Activated naive CD8-positive, alpha-beta T cell treated with anti-CD3 and anti-CD28 coated beads, Interleukin-2, amount 10 ng/mL, durations not matched to agents 7 days and 5 days (primary cell): ENCODE measurements around the gene ARSA. TPM values are rescaled to one million over a fixed set of nuclear protein-coding genes. Genes with fewer than 3 reads are reported as not detected.
A peak's percentile ranks its signal among the peaks of the same experiment; 100 is the strongest.

Experiments used
- ATAC-seq: fragments of 150-1000 bp; cut with Tn5 transposase; one replicate; pipeline ENCODE4 v1.10.0; 2021; ENCODE audit warnings: low read depth, moderate library complexity
- POLR2A ChIA-PET: fragments of 350-600 bp; sonication (Branson Sonifier 250); formaldehyde crosslinking; loops from one replicate; lab custom pipeline; 2021; ENCODE audit warnings: antibody characterized with exemption; lab: Charles Lee
- DNase-seq: peaks from one replicate; pipeline ENCODE4 v3.0.0; 2021
- H3K27ac Mint-ChIP-seq: one replicate; pipeline ENCODE4 v1.8.0; 2022; ENCODE audit warnings: mild to moderate bottlenecking, mixed read lengths
- H3K27me3 Mint-ChIP-seq: one replicate; pipeline ENCODE4 v1.8.0; 2022; ENCODE audit warnings: mild to moderate bottlenecking, moderate library complexity, mixed read lengths
- H3K36me3 Mint-ChIP-seq: one replicate; pipeline ENCODE4 v1.8.0; 2021; ENCODE audit warnings: mild to moderate bottlenecking, mixed read lengths
- H3K4me1 Mint-ChIP-seq: one replicate; pipeline ENCODE4 v1.8.0; 2021; ENCODE audit warnings: mixed read lengths
- H3K4me3 Mint-ChIP-seq: one replicate; pipeline ENCODE4 v1.8.0; 2022; ENCODE audit warnings: mild to moderate bottlenecking, moderate library complexity, mixed read lengths
- H3K9me3 Mint-ChIP-seq: one replicate; pipeline ENCODE4 v1.8.0; 2021; ENCODE audit warnings: mixed read lengths
- total RNA-seq, 2 experiments: library from RNA; stranded (reverse); gene quantifications; one replicate each; pipeline ENCODE4 v1.2.3, GENCODE V29; 2021

Gene ARSA
- total RNA-seq, 2 experiments from 2014 or later = 65.2 to 65.4 TPM

- DNase-seq (no peak), ATAC-seq (no peak)
- Mint-ChIP-seq H3K27me3 (peaks cover 47% of the 10 kb centered on the region), H3K36me3 (no peaks in the 10 kb centered on the region), H3K9me3 (no peaks in the 10 kb centered on the region), H3K4me3 (no peak overlapping the region), H3K27ac (no peak overlapping the region), H3K4me1 (peaks cover 4% of the 10 kb centered on the region)
- POLR2A ChIA-PET = no interaction called here
Observed at GRCh38 chr22:50603511-50604255, 24.3 kb downstream of the ARSA start.

GRCh38 chr22:50602338-50602700 lies 25.6 kb downstream of the ARSA start:
- Mint-ChIP-seq H3K4me3 (no peak overlapping the region), H3K36me3 (no peaks in the 10 kb centered on the region), H3K9me3 (no peaks in the 10 kb centered on the region), H3K27me3 (peaks cover 48% of the 10 kb centered on the region), H3K27ac (no peak overlapping the region), H3K4me1 (peaks cover 4% of the 10 kb centered on the region)
- DNase-seq (no peak), ATAC-seq (no peak)
- POLR2A ChIA-PET = interaction anchor here (1.2 kb wide), 1 partner anchor 72 kb away, joined by 3 read pairs; the partner anchor contains the start of gene TYMP

GRCh38 chr22:50601669-50602337 lies 26.1 kb downstream of the ARSA start:
- POLR2A ChIA-PET = interaction anchor here (1.2 kb wide), 1 partner anchor 72 kb away, joined by 3 read pairs; the partner anchor contains the start of gene TYMP
- Mint-ChIP-seq H3K4me1 (peaks cover 4% of the 10 kb centered on the region), H3K9me3 (no peaks in the 10 kb centered on the region), H3K27me3 (peaks cover 51% of the 10 kb centered on the region), H3K27ac (no peak overlapping the region), H3K36me3 (no peaks in the 10 kb centered on the region), H3K4me3 (peak overlapping the region; percentile 54)
- ATAC-seq (no peak), DNase-seq (no peak)

GRCh38 chr22:50600967-50601668 lies 26.8 kb downstream of the ARSA start:
- POLR2A ChIA-PET = interaction anchor here (1.2 kb wide), 1 partner anchor 71 kb away, joined by 3 read pairs; the partner anchor contains the start of gene TYMP
- ATAC-seq = no peak
- Mint-ChIP-seq H3K36me3 (no peaks in the 10 kb centered on the region), H3K27ac (no peak overlapping the region), H3K4me1 (peaks cover 4% of the 10 kb centered on the region), H3K9me3 (no peaks in the 10 kb centered on the region), H3K4me3 (peak overlapping the region; percentile 54), H3K27me3 (peaks cover 47% of the 10 kb centered on the region)
- no peak for DNase-seq

GRCh38 chr22:50600538-50600937 lies 27.4 kb downstream of the ARSA start, which contains the start of gene MAPK8IP2:
Gene MAPK8IP2, plus strand, starts transcription at chr22:50600793. Its CDS starts 26 bp downstream, at chr22:50600819.
- Mint-ChIP-seq H3K9me3 (no peaks in the 10 kb centered on the region), H3K4me1 (peaks cover 4% of the 10 kb centered on the region), H3K4me3 (peak within 1 kb of the TSS; percentile 62), H3K36me3 (no peaks in the 10 kb centered on the region), H3K27ac (no peak within 1 kb of the TSS), H3K27me3 (peaks cover 47% of the 10 kb centered on the region)
- ATAC-seq (peak; percentile 26), DNase-seq (no peak)
- POLR2A ChIA-PET = interaction anchor here (0.9 to 1.4 kb wide), 3 partner anchors 16 to 71 kb away, joined by 3 to 4 read pairs (median 3); partner anchors contain the start of gene TYMP

- peaks cover 44% of the 10 kb centered on the region for H3K27me3 Mint-ChIP-seq
- ATAC-seq (peak; percentile 79), DNase-seq (peak; percentile 87)
- H3K9me3 Mint-ChIP-seq = no peaks in the 10 kb centered on the region
- H3K27ac Mint-ChIP-seq = no peak overlapping the region
- no peaks in the 10 kb centered on the region for H3K36me3 Mint-ChIP-seq
- H3K4me3 Mint-ChIP-seq = peak overlapping the region; percentile 62
- POLR2A ChIA-PET = interaction anchor here (0.6 to 1.4 kb wide), 5 partner anchors 13 to 70 kb away, joined by 3 to 4 read pairs (median 3); partner anchors contain the start of gene TYMP
- H3K4me1 Mint-ChIP-seq = peaks cover 4% of the 10 kb centered on the region
Observed at GRCh38 chr22:50599816-50600455, 28.0 kb downstream of the ARSA start.

- no peak overlapping the region for H3K27ac Mint-ChIP-seq
Observed at GRCh38 chr22:50597097-50597496, 30.9 kb downstream of the ARSA start.

GRCh38 chr22:50595189-50595588 lies 32.8 kb downstream of the ARSA start:
- Mint-ChIP-seq H3K27me3 (peaks cover 24% of the 10 kb centered on the region), H3K4me1 (peaks cover 3% of the 10 kb centered on the region), H3K27ac (no peak overlapping the region), H3K4me3 (no peak overlapping the region), H3K36me3 (peaks cover 1% of the 10 kb centered on the region), H3K9me3 (no peaks in the 10 kb centered on the region)
- DNase-seq (no peak), ATAC-seq (no peak)
- POLR2A ChIA-PET = no interaction called here

More at GRCh38 chr22:50597097-50597496, 30.9 kb downstream of the ARSA start:
- peaks cover 32% of the 10 kb centered on the region for H3K27me3 Mint-ChIP-seq
- POLR2A ChIA-PET = no interaction called here
- peaks cover under 1% of the 10 kb centered on the region for H3K36me3 Mint-ChIP-seq
- H3K4me1 Mint-ChIP-seq = peaks cover 4% of the 10 kb centered on the region
- H3K9me3 Mint-ChIP-seq = no peaks in the 10 kb centered on the region
- ATAC-seq (no peak), DNase-seq (no peak)
- H3K4me3 Mint-ChIP-seq = no peak overlapping the region

GRCh38 chr22:50587407-50587806 lies 40.5 kb downstream of the ARSA start:
- H3K27ac Mint-ChIP-seq = no peak overlapping the region
- H3K27me3 Mint-ChIP-seq = peaks cover 4% of the 10 kb centered on the region
- POLR2A ChIA-PET = no interaction called here
- no peak overlapping the region for H3K4me3 Mint-ChIP-seq
- ATAC-seq (no peak), DNase-seq (no peak)
- H3K9me3 Mint-ChIP-seq = no peaks in the 10 kb centered on the region
- peaks cover 3% of the 10 kb centered on the region for H3K36me3 Mint-ChIP-seq
- peaks cover 7% of the 10 kb centered on the region for H3K4me1 Mint-ChIP-seq

- no peak for ATAC-seq
- no peak for DNase-seq
- peaks cover 7% of the 10 kb centered on the region for H3K4me1 Mint-ChIP-seq
- H3K27me3 Mint-ChIP-seq = peaks cover 1% of the 10 kb centered on the region
- POLR2A ChIA-PET = no interaction called here
- peaks cover 2% of the 10 kb centered on the region for H3K36me3 Mint-ChIP-seq
- H3K4me3 Mint-ChIP-seq = no peak overlapping the region
- no peaks in the 10 kb centered on the region for H3K9me3 Mint-ChIP-seq
- no peak overlapping the region for H3K27ac Mint-ChIP-seq
Observed at GRCh38 chr22:50586416-50586815, 41.5 kb downstream of the ARSA start.

- no peaks in the 10 kb centered on the region for H3K9me3 Mint-ChIP-seq
- no peak overlapping the region for H3K4me3 Mint-ChIP-seq
- DNase-seq = no peak
- no peak for ATAC-seq
- POLR2A ChIA-PET = no interaction called here
- peaks cover 11% of the 10 kb centered on the region for H3K4me1 Mint-ChIP-seq
- H3K27me3 Mint-ChIP-seq = peaks cover 1% of the 10 kb centered on the region
- peaks cover 2% of the 10 kb centered on the region for H3K36me3 Mint-ChIP-seq
- H3K27ac Mint-ChIP-seq = no peak overlapping the region
Observed at GRCh38 chr22:50585781-50586180, 42.2 kb downstream of the ARSA start.

- no peak for DNase-seq
- H3K4me3 Mint-ChIP-seq = no peak overlapping the region
- H3K9me3 Mint-ChIP-seq = no peaks in the 10 kb centered on the region
- POLR2A ChIA-PET = interaction anchor here (1.5 kb wide), 1 partner anchor 23 kb away, joined by 5 read pairs; the partner anchor contains the start of gene SYCE3
- H3K4me1 Mint-ChIP-seq = peaks cover 13% of the 10 kb centered on the region
- no peaks in the 10 kb centered on the region for H3K27me3 Mint-ChIP-seq
- no peak for ATAC-seq
- H3K36me3 Mint-ChIP-seq = peaks cover 5% of the 10 kb centered on the region
- H3K27ac Mint-ChIP-seq = no peak overlapping the region
Observed at GRCh38 chr22:50585238-50585637, 42.7 kb downstream of the ARSA start.
